ENCODE data around the gene ARHGAP19.

- TF ChIP-seq POLR2A (IDR thresholded peaks at IDR 0.05): no peak
- no peak for TF ChIP-seq CTCF (IDR thresholded peaks at IDR 0.05)
- no peak for TF ChIP-seq POLR2AphosphoS5 (IDR thresholded peaks at IDR 0.05)
Observed at GRCh38 chr10:97229322-97230015, 63.0 kb downstream of the ARHGAP19 start.
